ENCODE data around the gene MRTFA. TPM values are rescaled to one million over a fixed set of nuclear protein-coding genes. Genes with fewer than 3 reads are reported as not detected.
"Not testable (repeated sequence)": the region's sequence is repeated elsewhere in the genome, so short reads cannot be mapped to it uniquely, and the experiment has no call there.

Gene MRTFA
- total RNA-seq, 1 donor from 2014 or later: 52.8 TPM

DNA sequence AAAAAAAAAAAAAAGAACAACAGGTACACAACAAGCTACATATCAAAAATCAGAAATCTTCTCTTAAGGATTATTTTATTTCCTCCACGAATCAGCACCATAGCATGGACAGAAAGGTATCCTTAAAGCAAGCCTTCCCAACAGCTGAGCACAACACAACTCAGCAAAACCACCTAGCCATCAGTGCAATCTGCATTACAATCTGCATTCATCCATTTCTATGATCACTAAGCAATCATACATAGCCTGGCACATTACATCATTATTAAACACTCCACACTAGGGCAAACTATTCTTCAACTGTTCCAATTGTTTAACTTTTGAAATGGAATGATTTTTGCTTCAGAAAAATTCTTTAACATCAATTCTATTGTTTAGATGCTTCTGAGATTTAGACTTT, 29.0 kb downstream of the MRTFA start:
- H3K27me3 Mint-ChIP-seq (ENCODE audit: low read depth): no peaks in the 10 kb centered on the region
- no peaks in the 10 kb centered on the region for H3K9me3 Mint-ChIP-seq
- no peak overlapping the region for H3K27ac Mint-ChIP-seq (ENCODE audit: unreplicated experiment)
- no peak for DNase-seq (ENCODE audit: low read depth, low spot score)
- peaks cover 30% of the 10 kb centered on the region for H3K4me1 Mint-ChIP-seq
- H3K36me3 Mint-ChIP-seq (ENCODE audit: low read depth): no peaks in the 10 kb centered on the region
- H3K4me3 Mint-ChIP-seq: no peak overlapping the region
- TF ChIP-seq CTCF (conservative IDR thresholded peaks at IDR 0.05): no peak

GRCh38 chr22:40606306-40606705, 30.2 kb downstream of the MRTFA start:
- no peak overlapping the region for H3K4me3 Mint-ChIP-seq
- no peak overlapping the region for H3K27ac Mint-ChIP-seq (ENCODE audit: unreplicated experiment)
- no peaks in the 10 kb centered on the region for H3K36me3 Mint-ChIP-seq (ENCODE audit: low read depth)
- H3K4me1 Mint-ChIP-seq: peaks cover 33% of the 10 kb centered on the region
- no peak for DNase-seq (ENCODE audit: low read depth, low spot score)
- H3K9me3 Mint-ChIP-seq: no peaks in the 10 kb centered on the region
- TF ChIP-seq CTCF (conservative IDR thresholded peaks at IDR 0.05): no peak
- no peaks in the 10 kb centered on the region for H3K27me3 Mint-ChIP-seq (ENCODE audit: low read depth)

DNA sequence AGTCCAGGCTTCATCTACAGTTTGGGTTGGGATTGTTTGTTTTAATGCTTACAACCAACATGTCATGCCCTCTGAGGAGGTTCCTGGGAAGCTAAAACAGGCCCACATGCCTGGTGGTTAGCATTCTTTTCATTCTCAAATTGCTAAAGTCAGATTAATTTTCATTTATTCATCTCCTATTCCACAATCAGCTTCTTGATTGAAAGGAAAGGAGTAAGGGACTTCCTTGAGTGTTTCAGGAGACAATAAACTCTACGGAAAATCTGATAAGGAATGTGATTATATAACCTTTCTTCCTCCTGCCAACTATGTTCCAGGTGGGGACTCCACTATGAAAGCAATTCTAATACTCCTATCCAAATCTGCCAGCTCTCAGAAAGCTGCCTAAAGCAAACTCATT, 30.8 kb downstream of the MRTFA start:
- no peaks in the 10 kb centered on the region for H3K27me3 Mint-ChIP-seq (ENCODE audit: low read depth)
- no peak for TF ChIP-seq CTCF (conservative IDR thresholded peaks at IDR 0.05)
- no peak overlapping the region for H3K27ac Mint-ChIP-seq (ENCODE audit: unreplicated experiment)
- H3K4me3 Mint-ChIP-seq: no peak overlapping the region
- peaks cover 33% of the 10 kb centered on the region for H3K4me1 Mint-ChIP-seq
- DNase-seq (ENCODE audit: low read depth, low spot score): no peak
- no peaks in the 10 kb centered on the region for H3K36me3 Mint-ChIP-seq (ENCODE audit: low read depth)
- H3K9me3 Mint-ChIP-seq: no peaks in the 10 kb centered on the region

DNA sequence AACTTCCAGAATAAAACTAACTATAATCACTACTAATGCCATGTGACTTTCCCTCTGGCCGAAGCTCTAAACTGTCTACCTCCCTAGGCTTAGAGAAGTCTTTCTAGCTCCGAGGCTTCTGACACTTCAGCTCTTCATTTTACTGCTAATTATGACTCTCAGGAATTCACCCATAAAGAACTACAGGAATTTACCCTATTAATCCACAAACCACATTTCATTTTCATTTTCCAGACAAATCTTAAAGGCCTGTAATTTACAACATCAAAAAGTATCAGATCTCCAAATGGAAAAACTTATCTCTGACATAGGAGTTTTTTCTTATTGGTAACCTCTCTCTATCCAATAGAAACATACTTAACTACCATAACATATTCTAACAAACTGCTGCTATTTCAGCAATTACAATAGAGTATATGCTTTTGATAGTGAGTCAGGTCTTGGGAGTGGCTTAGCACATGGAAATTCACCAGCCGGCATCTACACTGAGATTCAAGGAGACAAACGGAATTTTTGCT, 33.4 kb downstream of the MRTFA start:
- Mint-ChIP-seq H3K4me3 (no peak overlapping the region), H3K9me3 (no peaks in the 10 kb centered on the region), H3K36me3 (ENCODE audit: low read depth) (no peaks in the 10 kb centered on the region)

DNA sequence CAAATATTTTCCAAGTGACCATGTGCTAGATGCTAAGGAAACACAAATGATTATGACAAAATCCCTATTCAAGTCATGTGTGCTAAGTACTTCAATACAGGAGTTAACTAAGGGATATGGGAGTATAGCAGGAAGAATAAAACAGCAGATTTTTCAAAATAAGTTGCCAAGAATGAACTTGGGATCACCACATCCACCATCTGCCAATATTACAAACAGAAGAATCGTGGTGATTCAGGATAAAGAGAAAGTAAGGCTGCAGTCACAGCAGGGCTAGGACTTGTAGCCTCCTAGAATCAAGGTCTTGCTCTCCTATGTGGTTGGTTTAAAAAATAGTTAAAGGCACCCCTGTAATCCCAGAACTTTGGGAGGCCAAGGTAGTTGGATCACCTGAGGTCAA, 34.3 kb downstream of the MRTFA start:
- DNase-seq (ENCODE audit: low read depth, low spot score): no peak
- Mint-ChIP-seq H3K4me1 (peaks cover 33% of the 10 kb centered on the region), H3K9me3 (no peaks in the 10 kb centered on the region), H3K27ac (ENCODE audit: unreplicated experiment) (no peak overlapping the region), H3K4me3 (no peak overlapping the region), H3K27me3 (ENCODE audit: low read depth) (no peaks in the 10 kb centered on the region), H3K36me3 (ENCODE audit: low read depth) (no peaks in the 10 kb centered on the region)
- no peak for TF ChIP-seq CTCF (conservative IDR thresholded peaks at IDR 0.05)

More for the DNA sequence above, 33.4 kb downstream of the MRTFA start:
- H3K27ac Mint-ChIP-seq (ENCODE audit: unreplicated experiment): no peak overlapping the region
- H3K27me3 Mint-ChIP-seq (ENCODE audit: low read depth): no peaks in the 10 kb centered on the region
- no peak for TF ChIP-seq CTCF (conservative IDR thresholded peaks at IDR 0.05)
- H3K4me1 Mint-ChIP-seq: peaks cover 37% of the 10 kb centered on the region
- no peak for DNase-seq (ENCODE audit: low read depth, low spot score)

DNA sequence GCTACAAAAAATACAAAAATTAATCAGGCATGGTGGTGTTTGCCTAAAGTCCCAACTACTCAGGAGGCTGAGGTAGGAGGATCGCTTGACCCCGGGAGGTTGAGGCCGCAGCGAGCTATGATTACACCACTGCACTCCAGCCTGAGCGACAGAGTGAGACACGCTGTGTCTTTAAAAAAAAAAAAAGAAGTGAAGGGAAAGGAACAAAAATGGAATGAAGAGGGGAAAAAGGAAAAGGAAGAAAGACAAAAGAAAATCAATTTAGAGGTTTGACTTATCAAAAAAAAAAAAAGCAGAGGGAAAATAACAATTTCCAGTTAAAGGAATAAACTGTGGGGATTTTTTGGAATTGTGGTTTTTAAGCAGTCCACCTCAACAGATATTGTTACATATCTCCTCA, 36.8 kb downstream of the MRTFA start:
- H3K27ac Mint-ChIP-seq (ENCODE audit: unreplicated experiment): no peak overlapping the region
- DNase-seq (ENCODE audit: low read depth, low spot score): no peak
- H3K9me3 Mint-ChIP-seq: no peaks in the 10 kb centered on the region
- no peak for TF ChIP-seq CTCF (conservative IDR thresholded peaks at IDR 0.05)
- H3K36me3 Mint-ChIP-seq (ENCODE audit: low read depth): no peaks in the 10 kb centered on the region
- no peaks in the 10 kb centered on the region for H3K27me3 Mint-ChIP-seq (ENCODE audit: low read depth)
- peaks cover 25% of the 10 kb centered on the region for H3K4me1 Mint-ChIP-seq
- H3K4me3 Mint-ChIP-seq: no peak overlapping the region

DNA sequence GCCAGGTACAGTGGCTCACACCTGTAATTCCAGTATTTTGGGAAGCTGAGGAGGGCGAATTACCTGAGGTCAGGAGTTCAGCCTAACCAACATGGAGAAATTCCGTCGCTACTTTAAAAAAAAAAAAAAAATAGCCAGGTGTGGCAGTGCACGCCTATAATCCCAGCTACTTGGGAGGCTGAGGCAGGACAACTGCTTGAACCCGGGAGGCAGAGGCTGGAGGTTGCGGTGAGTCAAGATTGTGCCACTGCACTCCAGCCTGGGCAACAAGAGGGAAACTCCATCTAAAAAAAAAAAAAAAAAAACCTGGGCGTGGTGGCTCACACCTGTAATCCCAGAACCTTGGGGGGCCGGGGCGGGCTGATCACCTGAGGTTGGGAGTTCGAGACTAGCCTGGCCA, 37.8 kb downstream of the MRTFA start:
- H3K27ac Mint-ChIP-seq (ENCODE audit: unreplicated experiment); H3K27me3 Mint-ChIP-seq (ENCODE audit: low read depth); H3K36me3 Mint-ChIP-seq (ENCODE audit: low read depth); DNase-seq (ENCODE audit: low read depth, low spot score); H3K9me3 Mint-ChIP-seq; H3K4me3 Mint-ChIP-seq: not testable (repeated sequence)
- peaks cover 25% of the 10 kb centered on the region for H3K4me1 Mint-ChIP-seq

Data from neural crest cell (in vitro differentiated cells).